Neural cell (in vitro differentiated cells): ENCODE measurements around the gene CACTIN. TPM values are rescaled to one million over a fixed set of nuclear protein-coding genes. Genes with fewer than 3 reads are reported as not detected.

Source experiments
- H2AFZ ChIP-seq: fragments of 200-600, 300-800 bp; sonication (generic), shearing (Covaris generic); 2 replicates; pipeline ENCODE4 v1.6.0; 2014; ENCODE audit warnings: low read depth, mild to moderate bottlenecking, antibody characterized with exemption, low read length, moderate library complexity
- H3F3A ChIP-seq: fragments of 200-600 bp; shearing (Covaris generic); 2 replicates; pipeline ENCODE4 v1.6.1; 2016; ENCODE audit warnings: mild to moderate bottlenecking, moderate library complexity, mixed read lengths, antibody characterized with exemption, low read length; ENCODE audit not compliant: insufficient read depth, poor library complexity, severe bottlenecking
- H3K27ac ChIP-seq: fragments of 200-600, 300-800 bp; sonication (generic), shearing (Covaris generic); 2 replicates; pipeline ENCODE4 v1.5.1; 2014; ENCODE audit warnings: mild to moderate bottlenecking, low read length, moderate library complexity
- H3K27me3 ChIP-seq: fragments of 300-800, 200-600 bp; sonication (generic), shearing (Covaris generic); 2 replicates; pipeline ENCODE4 v1.6.0; 2014; ENCODE audit warnings: mild to moderate bottlenecking, low read depth, low read length, moderate library complexity; ENCODE audit not compliant: insufficient read depth
- H3K36me3 ChIP-seq: fragments of 300-800, 200-600 bp; sonication (generic), shearing (Covaris generic); 2 replicates; pipeline ENCODE4 v1.5.1; 2014; ENCODE audit warnings: mild to moderate bottlenecking, antibody characterized with exemption, low read length, moderate library complexity; ENCODE audit not compliant: insufficient read depth
- H3K4me2 ChIP-seq: fragments of 300-800, 200-600 bp; sonication (generic), shearing (Covaris generic); 2 replicates; pipeline ENCODE4 v1.6.0; 2014; ENCODE audit warnings: mild to moderate bottlenecking, low read length
- H3K4me3 ChIP-seq: fragments of 300-800, 200-600 bp; sonication (generic), shearing (Covaris generic); 2 replicates; pipeline ENCODE4 v1.5.1; 2014; ENCODE audit warnings: mild to moderate bottlenecking, low read length, moderate library complexity
- H3K79me2 ChIP-seq: fragments of 200-600 bp; shearing (Covaris generic); replicated peaks from 2 replicates; pipeline ENCODE4 v1.6.0; 2014; ENCODE audit warnings: mild to moderate bottlenecking, low read length, moderate library complexity; ENCODE audit not compliant: insufficient read depth
- H3K9ac ChIP-seq: fragments of 300-800, 200-600 bp; sonication (generic), shearing (Covaris generic); 2 replicates; pipeline ENCODE4 v1.6.1; 2016; ENCODE audit warnings: mild to moderate bottlenecking, low read length, mixed read lengths
- H3K9me2 ChIP-seq: fragments of 200-600 bp; shearing (Covaris generic); 2 replicates; pipeline ENCODE4 v1.6.1; 2016; ENCODE audit warnings: mild to moderate bottlenecking, low read length, mixed read lengths; ENCODE audit not compliant: insufficient read depth
- H3K9me3 ChIP-seq: fragments of 200-600, 300-800 bp; sonication (generic), shearing (Covaris generic); 2 replicates; pipeline ENCODE4 v1.6.1; 2016; ENCODE audit warnings: mild to moderate bottlenecking, mixed run types, low read length, moderate library complexity, mixed read lengths
- H4K20me1 ChIP-seq: fragments of 200-600 bp; shearing (Covaris generic); 2 replicates; pipeline ENCODE4 v1.6.1; 2016; ENCODE audit warnings: mild to moderate bottlenecking, mixed run types; ENCODE audit not compliant: insufficient read depth
- EP300 ChIP-seq: fragments of 450-650 bp; conservative IDR thresholded peaks from 2 replicates; pipeline ENCODE4 v1.6.1; 2014; ENCODE audit warnings: antibody characterized with exemption, mild to moderate bottlenecking, moderate library complexity; ENCODE audit not compliant: poor library complexity, severe bottlenecking
- EZH2 ChIP-seq: fragments of 200-600, 300-800 bp; shearing (Covaris generic), sonication (generic); IDR thresholded peaks from 2 replicates; pipeline ENCODE4 v1.6.1; 2014; ENCODE audit warnings: antibody characterized with exemption, low read length, borderline replicate concordance, mild to moderate bottlenecking; ENCODE audit not compliant: insufficient read depth, poor library complexity, severe bottlenecking
- MXI1 ChIP-seq: fragments of 450-650 bp; conservative IDR thresholded peaks from 2 replicates; pipeline ENCODE4 v1.6.1; 2014; ENCODE audit warnings: antibody characterized with exemption, mild to moderate bottlenecking; ENCODE audit not compliant: poor library complexity, severe bottlenecking
- POLR2AphosphoS5 ChIP-seq: IDR thresholded peaks from 2 replicates; pipeline ENCODE4 v1.6.1; 2012
- RAD21 ChIP-seq: fragments of 450-650 bp; conservative IDR thresholded peaks from 2 replicates; pipeline ENCODE4 v1.6.1; 2014; ENCODE audit warnings: antibody characterized with exemption, mild to moderate bottlenecking, moderate library complexity
- SMC3 ChIP-seq: fragments of 450-650 bp; conservative IDR thresholded peaks from 2 replicates; pipeline ENCODE4 v1.6.1; 2014; ENCODE audit warnings: antibody characterized with exemption, mild to moderate bottlenecking, moderate library complexity; ENCODE audit not compliant: poor library complexity
- TAF1 ChIP-seq: IDR thresholded peaks from 2 replicates; pipeline ENCODE4 v1.6.1; 2012; ENCODE audit warnings: low read depth
- polyA plus RNA-seq: library from polyadenylated mRNA; depleted of rRNA; stranded (reverse); fragments of >200 nt; gene quantifications from 2 replicates; pipeline ENCODE4 v1.2.3, GENCODE V29; 2014
- TF ChIP-seq, protein P1 (sequence below): IDR thresholded peaks from 2 replicates; pipeline ENCODE4 v1.6.1; 2012; ENCODE audit warnings: borderline replicate concordance
- TF ChIP-seq, protein P2 (sequence below): fragments of 450-650 bp; IDR thresholded peaks from 2 replicates; pipeline ENCODE4 v1.5.1; 2014; ENCODE audit warnings: antibody characterized with exemption, mild to moderate bottlenecking, moderate library complexity; ENCODE audit not compliant: poor library complexity, severe bottlenecking

CACTIN gene
- polyA plus RNA-seq, 1 donor from 2014 or later = 21.4 TPM

DNA sequence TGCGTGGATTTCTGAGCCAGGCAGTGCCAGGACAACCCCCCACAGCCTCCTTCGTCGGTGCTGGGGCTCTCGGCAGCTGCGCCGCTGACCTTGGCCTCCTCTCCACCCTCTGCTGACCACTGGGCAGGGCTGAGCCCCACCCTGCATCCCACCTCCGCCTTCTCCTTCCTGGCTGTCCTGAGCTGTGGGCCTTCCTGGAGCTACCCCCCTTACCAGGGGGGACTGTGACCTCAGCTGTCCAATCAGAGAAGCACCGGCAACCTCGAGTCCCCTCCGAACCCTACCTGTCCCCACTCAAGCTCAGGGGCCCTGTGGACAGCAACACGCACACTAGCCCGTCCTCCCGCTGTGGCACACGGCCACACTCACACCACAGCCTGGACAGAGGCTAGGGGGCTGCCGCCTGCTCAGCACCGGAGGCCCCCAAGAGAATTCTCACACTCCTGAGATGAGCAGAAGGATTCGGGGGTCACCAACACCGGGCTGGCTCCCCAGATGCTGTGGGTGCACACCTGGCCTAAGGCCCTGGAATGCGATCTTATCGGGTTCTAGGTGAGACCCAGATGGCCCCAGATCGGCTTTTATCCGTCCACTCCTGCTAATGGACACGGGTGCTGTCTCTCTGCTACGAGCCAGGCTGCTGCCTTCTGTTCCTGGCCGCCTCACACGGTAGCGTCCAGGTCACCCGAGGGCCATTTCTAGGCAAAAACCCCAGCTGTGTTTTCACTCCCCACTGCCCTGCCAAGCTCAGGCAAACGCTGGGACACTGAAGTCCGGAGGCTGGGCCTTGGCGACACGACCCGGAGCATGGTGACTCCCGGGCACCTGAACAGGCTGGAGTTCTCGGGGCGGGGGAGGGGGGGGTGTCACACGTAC lies 32.5 kb upstream of the CACTIN start:
- Histone ChIP-seq H3K9me3 (no peaks in the 10 kb centered on the region), H2AFZ (no peak overlapping the region), H3K27ac (no peak overlapping the region), H3K4me3 (no peak overlapping the region), H3K4me2 (no peak overlapping the region), H3K9me2 (no peaks in the 10 kb centered on the region), H3F3A (no peaks in the 10 kb centered on the region), H3K27me3 (no peaks in the 10 kb centered on the region), H3K9ac (no peak overlapping the region), H3K36me3 (peaks cover 12% of the 10 kb centered on the region), H4K20me1 (no peaks in the 10 kb centered on the region), H3K79me2 (no peaks in the 10 kb centered on the region)
- TF ChIP-seq EP300 = no peak
- no peak for TF ChIP-seq MXI1
- no peak for TF ChIP-seq TAF1
- no peak for TF ChIP-seq POLR2AphosphoS5
- TF ChIP-seq, protein P1, sequence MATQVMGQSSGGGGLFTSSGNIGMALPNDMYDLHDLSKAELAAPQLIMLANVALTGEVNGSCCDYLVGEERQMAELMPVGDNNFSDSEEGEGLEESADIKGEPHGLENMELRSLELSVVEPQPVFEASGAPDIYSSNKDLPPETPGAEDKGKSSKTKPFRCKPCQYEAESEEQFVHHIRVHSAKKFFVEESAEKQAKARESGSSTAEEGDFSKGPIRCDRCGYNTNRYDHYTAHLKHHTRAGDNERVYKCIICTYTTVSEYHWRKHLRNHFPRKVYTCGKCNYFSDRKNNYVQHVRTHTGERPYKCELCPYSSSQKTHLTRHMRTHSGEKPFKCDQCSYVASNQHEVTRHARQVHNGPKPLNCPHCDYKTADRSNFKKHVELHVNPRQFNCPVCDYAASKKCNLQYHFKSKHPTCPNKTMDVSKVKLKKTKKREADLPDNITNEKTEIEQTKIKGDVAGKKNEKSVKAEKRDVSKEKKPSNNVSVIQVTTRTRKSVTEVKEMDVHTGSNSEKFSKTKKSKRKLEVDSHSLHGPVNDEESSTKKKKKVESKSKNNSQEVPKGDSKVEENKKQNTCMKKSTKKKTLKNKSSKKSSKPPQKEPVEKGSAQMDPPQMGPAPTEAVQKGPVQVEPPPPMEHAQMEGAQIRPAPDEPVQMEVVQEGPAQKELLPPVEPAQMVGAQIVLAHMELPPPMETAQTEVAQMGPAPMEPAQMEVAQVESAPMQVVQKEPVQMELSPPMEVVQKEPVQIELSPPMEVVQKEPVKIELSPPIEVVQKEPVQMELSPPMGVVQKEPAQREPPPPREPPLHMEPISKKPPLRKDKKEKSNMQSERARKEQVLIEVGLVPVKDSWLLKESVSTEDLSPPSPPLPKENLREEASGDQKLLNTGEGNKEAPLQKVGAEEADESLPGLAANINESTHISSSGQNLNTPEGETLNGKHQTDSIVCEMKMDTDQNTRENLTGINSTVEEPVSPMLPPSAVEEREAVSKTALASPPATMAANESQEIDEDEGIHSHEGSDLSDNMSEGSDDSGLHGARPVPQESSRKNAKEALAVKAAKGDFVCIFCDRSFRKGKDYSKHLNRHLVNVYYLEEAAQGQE = no peak
- TF ChIP-seq EZH2 = no peak
- no peak for TF ChIP-seq SMC3
- TF ChIP-seq, protein P2, sequence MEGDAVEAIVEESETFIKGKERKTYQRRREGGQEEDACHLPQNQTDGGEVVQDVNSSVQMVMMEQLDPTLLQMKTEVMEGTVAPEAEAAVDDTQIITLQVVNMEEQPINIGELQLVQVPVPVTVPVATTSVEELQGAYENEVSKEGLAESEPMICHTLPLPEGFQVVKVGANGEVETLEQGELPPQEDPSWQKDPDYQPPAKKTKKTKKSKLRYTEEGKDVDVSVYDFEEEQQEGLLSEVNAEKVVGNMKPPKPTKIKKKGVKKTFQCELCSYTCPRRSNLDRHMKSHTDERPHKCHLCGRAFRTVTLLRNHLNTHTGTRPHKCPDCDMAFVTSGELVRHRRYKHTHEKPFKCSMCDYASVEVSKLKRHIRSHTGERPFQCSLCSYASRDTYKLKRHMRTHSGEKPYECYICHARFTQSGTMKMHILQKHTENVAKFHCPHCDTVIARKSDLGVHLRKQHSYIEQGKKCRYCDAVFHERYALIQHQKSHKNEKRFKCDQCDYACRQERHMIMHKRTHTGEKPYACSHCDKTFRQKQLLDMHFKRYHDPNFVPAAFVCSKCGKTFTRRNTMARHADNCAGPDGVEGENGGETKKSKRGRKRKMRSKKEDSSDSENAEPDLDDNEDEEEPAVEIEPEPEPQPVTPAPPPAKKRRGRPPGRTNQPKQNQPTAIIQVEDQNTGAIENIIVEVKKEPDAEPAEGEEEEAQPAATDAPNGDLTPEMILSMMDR = no peak
- no peak for TF ChIP-seq RAD21

DNA sequence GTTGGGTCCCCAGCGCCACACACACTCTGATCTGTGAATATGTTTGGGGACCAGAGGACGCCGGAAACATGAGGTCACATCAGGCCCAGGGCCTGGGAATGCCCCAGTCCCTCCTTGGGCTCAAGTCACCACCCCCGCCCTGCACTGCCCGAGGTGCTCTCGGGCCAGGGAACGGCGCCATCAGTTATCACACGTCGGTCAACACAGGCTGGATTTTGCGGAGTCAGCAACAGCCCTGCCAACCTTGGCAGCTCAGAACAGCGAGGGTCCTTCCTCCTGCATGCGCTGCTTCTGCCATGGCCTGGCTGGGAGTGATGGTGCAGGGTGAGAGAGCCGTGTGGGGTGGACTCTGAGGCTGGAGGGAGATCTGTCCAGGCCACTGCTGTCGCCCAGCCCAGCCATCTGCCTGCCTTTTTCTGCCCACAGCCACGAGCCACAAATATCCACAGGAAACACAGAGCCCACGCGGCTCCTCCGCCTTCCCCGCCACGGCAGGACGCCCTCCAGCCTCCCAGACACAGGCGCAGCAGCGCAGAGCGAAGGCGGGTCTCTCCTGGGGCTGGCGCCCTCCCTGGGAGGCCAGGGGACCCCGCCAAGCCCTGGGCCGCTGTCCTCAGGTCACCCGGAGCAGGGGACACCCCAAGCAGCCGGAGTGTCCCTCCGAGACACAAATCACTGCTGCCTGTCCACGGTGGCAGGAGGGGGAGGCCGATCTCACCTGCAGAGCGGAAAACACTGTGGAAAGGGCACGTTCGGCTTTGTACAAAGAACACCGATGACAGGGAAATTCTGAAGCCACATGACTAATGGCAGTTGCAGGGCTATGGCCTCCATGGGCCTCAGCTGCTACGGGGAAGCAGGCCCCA lies 31.6 kb upstream of the CACTIN start:
- Histone ChIP-seq H3K36me3 (peaks cover 12% of the 10 kb centered on the region), H3K9ac (no peak overlapping the region), H3K27me3 (no peaks in the 10 kb centered on the region), H3F3A (no peaks in the 10 kb centered on the region), H3K4me3 (no peak overlapping the region), H4K20me1 (no peaks in the 10 kb centered on the region), H3K9me3 (no peaks in the 10 kb centered on the region), H3K79me2 (no peaks in the 10 kb centered on the region), H3K9me2 (no peaks in the 10 kb centered on the region), H3K27ac (no peak overlapping the region), H2AFZ (no peak overlapping the region), H3K4me2 (no peak overlapping the region)
- TF ChIP-seq EP300 (no peak), RAD21 (no peak), POLR2AphosphoS5 (no peak), SMC3 (no peak), EZH2 (no peak), TAF1 (no peak), MXI1 (no peak)
- TF ChIP-seq, protein P2 = no peak
- TF ChIP-seq, protein P1 = no peak
